Measurements from ENCODE around the gene URM1.
A peak's percentile ranks its signal among the peaks of the same experiment; 100 is the strongest.

URM1 gene

GRCh38 chr9:128394379-128395168, 23.4 kb downstream of the URM1 start:
- H4K8ac ChIP-seq (ENCODE audit: low read depth, low read length) = no peak overlapping the region
- H3K27me3 ChIP-seq (ENCODE audit: insufficient read depth, low read length, poor library complexity) = peaks cover 47% of the 10 kb centered on the region

GRCh38 chr9:128396970-128397613, 25.9 kb downstream of the URM1 start:
- H3K4ac ChIP-seq (ENCODE audit: low read depth, low read length) = no peak overlapping the region
- H3K27ac ChIP-seq (ENCODE audit: low read depth, low read length) = no peak overlapping the region
- no peaks in the 10 kb centered on the region for H3K79me1 ChIP-seq (ENCODE audit: low read length)
- peaks cover 9% of the 10 kb centered on the region for H3K4me1 ChIP-seq (ENCODE audit: control insufficient read depth, low read depth, low read length)
- H3K56ac ChIP-seq (ENCODE audit: low read length) = peak overlapping the region; percentile 39
- H3K4me3 ChIP-seq (ENCODE audit: low read length) = no peak overlapping the region
- no peaks in the 10 kb centered on the region for H3K79me2 ChIP-seq (ENCODE audit: control insufficient read depth, insufficient read depth, low read length)
- H4K8ac ChIP-seq (ENCODE audit: low read depth, low read length) = no peak overlapping the region
- peaks cover 28% of the 10 kb centered on the region for H3K27me3 ChIP-seq (ENCODE audit: insufficient read depth, low read length, poor library complexity)
- no peak overlapping the region for H3K23ac ChIP-seq (ENCODE audit: low read length)
- H2AK5ac ChIP-seq (ENCODE audit: low read length) = no peak overlapping the region
- no peak overlapping the region for H2BK15ac ChIP-seq (replicated peaks; ENCODE audit: low read depth)
- no peak overlapping the region for H2BK5ac ChIP-seq (ENCODE audit: low read length)
- H3K18ac ChIP-seq (ENCODE audit: low read length) = no peak overlapping the region
- H4K5ac ChIP-seq (ENCODE audit: low read length) = no peak overlapping the region
- no CpG with 5 or more reads among the region's 19 CpGs for WGBS (ENCODE audit: extremely low coverage, insufficient coverage, low lambda C conversion rate)
- no peak overlapping the region for H3K4me2 ChIP-seq (ENCODE audit: low read length)
- DNase-seq = no peak
- no peaks in the 10 kb centered on the region for H3K36me3 ChIP-seq (ENCODE audit: control insufficient read depth, insufficient read depth, low read length)
- H3K9ac ChIP-seq (ENCODE audit: low read length) = no peak overlapping the region
- H2BK120ac ChIP-seq (ENCODE audit: low read depth, low read length) = no peak overlapping the region

More at GRCh38 chr9:128394379-128395168, 23.4 kb downstream of the URM1 start:
- Histone ChIP-seq H3K79me2 (ENCODE audit: control insufficient read depth, insufficient read depth, low read length) (no peaks in the 10 kb centered on the region), H2BK120ac (ENCODE audit: low read depth, low read length) (no peak overlapping the region), H3K18ac (ENCODE audit: low read length) (no peak overlapping the region), H3K27ac (ENCODE audit: low read depth, low read length) (no peak overlapping the region), H2BK5ac (ENCODE audit: low read length) (no peak overlapping the region), H3K23ac (ENCODE audit: low read length) (no peak overlapping the region), H2BK15ac (replicated peaks; ENCODE audit: low read depth) (no peak overlapping the region), H3K4me3 (ENCODE audit: low read length) (no peak overlapping the region), H4K5ac (ENCODE audit: low read length) (no peak overlapping the region), H2AK5ac (ENCODE audit: low read length) (no peak overlapping the region), H3K56ac (ENCODE audit: low read length) (no peak overlapping the region), H3K4me1 (ENCODE audit: control insufficient read depth, low read depth, low read length) (peaks cover 9% of the 10 kb centered on the region), H3K9ac (ENCODE audit: low read length) (no peak overlapping the region), H3K79me1 (ENCODE audit: low read length) (no peaks in the 10 kb centered on the region), H3K4ac (ENCODE audit: low read depth, low read length) (no peak overlapping the region), H3K36me3 (ENCODE audit: control insufficient read depth, insufficient read depth, low read length) (no peaks in the 10 kb centered on the region), H3K4me2 (ENCODE audit: low read length) (no peak overlapping the region)
- no CpG with 5 or more reads among the region's 9 CpGs for WGBS (ENCODE audit: extremely low coverage, insufficient coverage, low lambda C conversion rate)
- DNase-seq = no peak

- Histone ChIP-seq H2BK120ac (ENCODE audit: low read depth, low read length) (no peak overlapping the region), H4K8ac (ENCODE audit: low read depth, low read length) (no peak overlapping the region), H3K27ac (ENCODE audit: low read depth, low read length) (no peak overlapping the region), H3K4me3 (ENCODE audit: low read length) (no peak overlapping the region), H2BK15ac (replicated peaks; ENCODE audit: low read depth) (no peak overlapping the region), H3K79me1 (ENCODE audit: low read length) (no peaks in the 10 kb centered on the region), H3K4ac (ENCODE audit: low read depth, low read length) (no peak overlapping the region), H3K4me1 (ENCODE audit: control insufficient read depth, low read depth, low read length) (peaks cover 9% of the 10 kb centered on the region), H2BK5ac (ENCODE audit: low read length) (no peak overlapping the region), H3K18ac (ENCODE audit: low read length) (no peak overlapping the region), H3K36me3 (ENCODE audit: control insufficient read depth, insufficient read depth, low read length) (no peaks in the 10 kb centered on the region), H3K27me3 (ENCODE audit: insufficient read depth, low read length, poor library complexity) (peaks cover 22% of the 10 kb centered on the region), H3K56ac (ENCODE audit: low read length) (no peak overlapping the region), H3K9ac (ENCODE audit: low read length) (no peak overlapping the region), H4K5ac (ENCODE audit: low read length) (no peak overlapping the region), H3K79me2 (ENCODE audit: control insufficient read depth, insufficient read depth, low read length) (no peaks in the 10 kb centered on the region), H3K23ac (ENCODE audit: low read length) (no peak overlapping the region), H3K4me2 (ENCODE audit: low read length) (no peak overlapping the region), H2AK5ac (ENCODE audit: low read length) (no peak overlapping the region)
- no peak for DNase-seq
- no CpG with 5 or more reads among the region's 7 CpGs for WGBS (ENCODE audit: extremely low coverage, insufficient coverage, low lambda C conversion rate)
These were observed 26.7 kb downstream of the URM1 start for GRCh38 chr9:128397831-128398230.

GRCh38 chr9:128399861-128400260, 28.7 kb downstream of the URM1 start:
- Histone ChIP-seq H2BK15ac (replicated peaks; ENCODE audit: low read depth) (no peak overlapping the region), H3K4me1 (ENCODE audit: control insufficient read depth, low read depth, low read length) (peaks cover 6% of the 10 kb centered on the region), H2BK5ac (ENCODE audit: low read length) (no peak overlapping the region), H3K27ac (ENCODE audit: low read depth, low read length) (no peak overlapping the region), H4K8ac (ENCODE audit: low read depth, low read length) (no peak overlapping the region), H3K27me3 (ENCODE audit: insufficient read depth, low read length, poor library complexity) (peaks cover 11% of the 10 kb centered on the region), H3K79me1 (ENCODE audit: low read length) (no peaks in the 10 kb centered on the region), H3K4me3 (ENCODE audit: low read length) (no peak overlapping the region), H3K4ac (ENCODE audit: low read depth, low read length) (no peak overlapping the region), H3K36me3 (ENCODE audit: control insufficient read depth, insufficient read depth, low read length) (no peaks in the 10 kb centered on the region), H3K9ac (ENCODE audit: low read length) (no peak overlapping the region), H3K18ac (ENCODE audit: low read length) (no peak overlapping the region), H3K4me2 (ENCODE audit: low read length) (no peak overlapping the region), H2AK5ac (ENCODE audit: low read length) (no peak overlapping the region), H3K23ac (ENCODE audit: low read length) (no peak overlapping the region), H4K5ac (ENCODE audit: low read length) (no peak overlapping the region), H2BK120ac (ENCODE audit: low read depth, low read length) (no peak overlapping the region), H3K79me2 (ENCODE audit: control insufficient read depth, insufficient read depth, low read length) (no peaks in the 10 kb centered on the region), H3K56ac (ENCODE audit: low read length) (no peak overlapping the region)
- DNase-seq = no peak
- WGBS (ENCODE audit: extremely low coverage, insufficient coverage, low lambda C conversion rate) = no CpG with 5 or more reads among the region's 3 CpGs

- Histone ChIP-seq H2BK5ac (ENCODE audit: low read length) (no peak overlapping the region), H3K4ac (ENCODE audit: low read depth, low read length) (no peak overlapping the region), H3K9ac (ENCODE audit: low read length) (no peak overlapping the region), H3K4me1 (ENCODE audit: control insufficient read depth, low read depth, low read length) (no peaks in the 10 kb centered on the region), H3K27ac (ENCODE audit: low read depth, low read length) (no peak overlapping the region), H3K36me3 (ENCODE audit: control insufficient read depth, insufficient read depth, low read length) (no peaks in the 10 kb centered on the region), H3K23ac (ENCODE audit: low read length) (no peak overlapping the region), H3K4me2 (ENCODE audit: low read length) (no peak overlapping the region), H2BK15ac (replicated peaks; ENCODE audit: low read depth) (no peak overlapping the region), H3K79me1 (ENCODE audit: low read length) (no peaks in the 10 kb centered on the region), H3K4me3 (ENCODE audit: low read length) (no peak overlapping the region), H2AK5ac (ENCODE audit: low read length) (no peak overlapping the region), H3K79me2 (ENCODE audit: control insufficient read depth, insufficient read depth, low read length) (no peaks in the 10 kb centered on the region), H3K27me3 (ENCODE audit: insufficient read depth, low read length, poor library complexity) (peaks cover 9% of the 10 kb centered on the region), H3K56ac (ENCODE audit: low read length) (no peak overlapping the region), H2BK120ac (ENCODE audit: low read depth, low read length) (no peak overlapping the region), H4K8ac (ENCODE audit: low read depth, low read length) (no peak overlapping the region), H4K5ac (ENCODE audit: low read length) (no peak overlapping the region), H3K18ac (ENCODE audit: low read length) (no peak overlapping the region)
- WGBS (ENCODE audit: extremely low coverage, insufficient coverage, low lambda C conversion rate) = no CpG with 5 or more reads among the region's 5 CpGs
- no peak for DNase-seq
These were observed 33.4 kb downstream of the URM1 start for GRCh38 chr9:128404560-128404959.
